OCI-LY7 (cell line): Measurements from ENCODE around the gene CLEC16A. TPM values are rescaled to one million over a fixed set of nuclear protein-coding genes. Genes with fewer than 3 reads are reported as not detected.

Experiments used
- BruUV-seq: library from RNA; stranded (reverse); fragments of 400-500 nt; replicated peaks from 2 replicates; lab custom pipeline; 2021; lab: Mats Ljungman, UMichigan
- CTCF ChIA-PET: fragments of 300-600 bp; sonication (Branson Sonifier 250); formaldehyde crosslinking; loops from one replicate; lab custom pipeline; 2022; ENCODE audit warnings: antibody characterized with exemption; ENCODE audit not compliant: unreplicated experiment; lab: Charles Lee
- POLR2A ChIA-PET: fragments of 300-600 bp; sonication (Branson Sonifier 250); formaldehyde crosslinking; loops from one replicate; lab custom pipeline; 2022; ENCODE audit warnings: antibody characterized with exemption; lab: Charles Lee
- DNase-seq: peaks from one replicate; pipeline ENCODE4 v3.0.0-alpha.2; 2015; ENCODE audit warnings: low spot score
- H2AFZ ChIP-seq: fragments of 200-600 bp; sonication (generic), shearing (Covaris generic); 2 replicates; pipeline ENCODE4 v1.6.1; 2014; ENCODE audit warnings: mild to moderate bottlenecking, antibody characterized with exemption, low read length, moderate library complexity
- H3K27ac ChIP-seq: fragments of 200-600 bp; sonication (generic); 2 replicates; pipeline ENCODE4 v1.5.1; 2014; ENCODE audit warnings: mixed run types, low read depth, mild to moderate bottlenecking, moderate library complexity, low read length, inconsistent platforms; ENCODE audit not compliant: poor library complexity, severe bottlenecking
- H3K36me3 ChIP-seq: fragments of 200-600 bp; sonication (generic); 2 replicates; pipeline ENCODE4 v1.6.1; 2014; ENCODE audit warnings: mild to moderate bottlenecking, antibody characterized with exemption, low read length, moderate library complexity, mixed read lengths; ENCODE audit not compliant: insufficient read depth
- H3K4me1 ChIP-seq: fragments of 200-600 bp; sonication (generic); 2 replicates; pipeline ENCODE4 v1.5.1; 2014; ENCODE audit warnings: mild to moderate bottlenecking, low read length; ENCODE audit not compliant: insufficient read depth, poor library complexity, severe bottlenecking
- H3K4me2 ChIP-seq: fragments of 200-600 bp; sonication (generic); 2 replicates; pipeline ENCODE4 v1.6.1; 2014; ENCODE audit warnings: mild to moderate bottlenecking, low read length
- H3K4me3 ChIP-seq: fragments of 200-600 bp; sonication (generic); 2 replicates; pipeline ENCODE4 v1.5.1; 2014; ENCODE audit warnings: mild to moderate bottlenecking, low read depth, low read length; ENCODE audit not compliant: poor library complexity, severe bottlenecking
- H3K79me2 ChIP-seq: fragments of 200-600 bp; sonication (generic); 2 replicates; pipeline ENCODE4 v1.6.1; 2016; ENCODE audit warnings: low read depth, mild to moderate bottlenecking, low read length, moderate library complexity, mixed read lengths; ENCODE audit not compliant: insufficient read depth
- H3K9me2 ChIP-seq: fragments of 200-600 bp; sonication (generic); 2 replicates; pipeline ENCODE4 v1.6.1; 2016; ENCODE audit warnings: mild to moderate bottlenecking, low read length, mixed read lengths; ENCODE audit not compliant: insufficient read depth
- H3K9me3 ChIP-seq: fragments of 200-600 bp; sonication (generic); 2 replicates; pipeline ENCODE4 v1.6.1; 2014; ENCODE audit warnings: mild to moderate bottlenecking, mixed run types, low read length, mixed read lengths
- H4K20me1 ChIP-seq: fragments of 200-600 bp; sonication (generic); 2 replicates; pipeline ENCODE4 v1.6.1; 2014; ENCODE audit warnings: mild to moderate bottlenecking, antibody characterized with exemption, low read length, moderate library complexity, mixed read lengths; ENCODE audit not compliant: insufficient read depth
- EZH2phosphoT487 ChIP-seq: fragments of 200-600 bp; sonication (generic); IDR thresholded peaks from 2 replicates; pipeline ENCODE4 v1.6.1; 2018; ENCODE audit warnings: low read depth, borderline replicate concordance, mild to moderate bottlenecking, mixed run types, antibody characterized with exemption, low read length, moderate library complexity, mixed read lengths
- intact Hi-C: fragments of 100-400 bp; cut with micrococcal nuclease; formaldehyde crosslinking; loops from one replicate; pipeline ENCODE4 v1.10.0; 2022; ENCODE audit not compliant: unreplicated experiment
- total RNA-seq, 2 experiments: library from RNA; depleted of rRNA in 1 of 2; stranded (reverse); fragments of >200 nt in 1 of 2; shearing (Covaris generic) in 1 of 2; gene quantifications; 2 replicates each; pipeline ENCODE4 v1.2.3, GENCODE V29; 2014 to 2022
- TF ChIP-seq, protein P1 (sequence below): fragments of 200-600 bp; sonication (generic); conservative IDR thresholded peaks from 2 replicates; pipeline ENCODE4 v1.5.1; 2014; ENCODE audit warnings: mild to moderate bottlenecking, antibody characterized with exemption, low read length, moderate library complexity, mixed read lengths

The CLEC16A gene
- total RNA-seq, 2 experiments from 2014 or later, result 26.2 to 50.9 TPM

DNA sequence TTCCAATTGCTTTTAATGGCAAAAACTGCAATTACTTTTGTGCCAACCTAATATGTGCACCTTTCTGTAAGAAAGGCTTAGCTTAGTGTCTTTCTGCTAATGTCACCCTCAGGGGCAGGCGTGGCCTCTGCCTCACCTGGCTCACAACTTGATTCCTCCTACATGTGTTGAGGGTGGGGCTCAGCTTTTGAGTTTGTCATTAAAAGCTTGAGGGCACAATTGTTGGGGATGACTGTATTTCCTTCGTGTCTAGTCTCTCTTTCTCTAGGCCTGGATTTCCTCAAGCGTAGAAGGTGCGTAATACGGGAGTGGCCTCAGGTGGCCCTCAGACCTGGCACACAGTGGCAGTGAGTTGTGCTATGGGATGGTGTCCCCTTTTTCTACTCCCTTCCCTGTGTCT, 94.4 kb downstream of the CLEC16A start:
- TF ChIP-seq, protein P1, sequence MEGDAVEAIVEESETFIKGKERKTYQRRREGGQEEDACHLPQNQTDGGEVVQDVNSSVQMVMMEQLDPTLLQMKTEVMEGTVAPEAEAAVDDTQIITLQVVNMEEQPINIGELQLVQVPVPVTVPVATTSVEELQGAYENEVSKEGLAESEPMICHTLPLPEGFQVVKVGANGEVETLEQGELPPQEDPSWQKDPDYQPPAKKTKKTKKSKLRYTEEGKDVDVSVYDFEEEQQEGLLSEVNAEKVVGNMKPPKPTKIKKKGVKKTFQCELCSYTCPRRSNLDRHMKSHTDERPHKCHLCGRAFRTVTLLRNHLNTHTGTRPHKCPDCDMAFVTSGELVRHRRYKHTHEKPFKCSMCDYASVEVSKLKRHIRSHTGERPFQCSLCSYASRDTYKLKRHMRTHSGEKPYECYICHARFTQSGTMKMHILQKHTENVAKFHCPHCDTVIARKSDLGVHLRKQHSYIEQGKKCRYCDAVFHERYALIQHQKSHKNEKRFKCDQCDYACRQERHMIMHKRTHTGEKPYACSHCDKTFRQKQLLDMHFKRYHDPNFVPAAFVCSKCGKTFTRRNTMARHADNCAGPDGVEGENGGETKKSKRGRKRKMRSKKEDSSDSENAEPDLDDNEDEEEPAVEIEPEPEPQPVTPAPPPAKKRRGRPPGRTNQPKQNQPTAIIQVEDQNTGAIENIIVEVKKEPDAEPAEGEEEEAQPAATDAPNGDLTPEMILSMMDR, result no peak
- TF ChIP-seq EZH2phosphoT487, result no peak
- peaks cover 59% of the 10 kb centered on the region for H3K36me3 ChIP-seq
- no TSS peak for BruUV-seq
- no peaks in the 10 kb centered on the region for H3K79me2 ChIP-seq
- H3K27ac ChIP-seq, result no peak overlapping the region
- H3K9me2 ChIP-seq, result no peaks in the 10 kb centered on the region
- H4K20me1 ChIP-seq, result no peaks in the 10 kb centered on the region
- intact Hi-C loops, result no loop called here
- H3K9me3 ChIP-seq, result no peaks in the 10 kb centered on the region
- H2AFZ ChIP-seq, result no peak overlapping the region
- DNase-seq, result no peak
- ChIA-PET CTCF (interaction anchor here (0.6 kb wide), 1 partner anchor 668 kb away, joined by 3 read pairs; no protein-coding TSS in a partner anchor), POLR2A (no interaction called here)
- no peaks in the 10 kb centered on the region for H3K4me1 ChIP-seq
- no peak overlapping the region for H3K4me3 ChIP-seq
- H3K4me2 ChIP-seq, result no peak overlapping the region

DNA sequence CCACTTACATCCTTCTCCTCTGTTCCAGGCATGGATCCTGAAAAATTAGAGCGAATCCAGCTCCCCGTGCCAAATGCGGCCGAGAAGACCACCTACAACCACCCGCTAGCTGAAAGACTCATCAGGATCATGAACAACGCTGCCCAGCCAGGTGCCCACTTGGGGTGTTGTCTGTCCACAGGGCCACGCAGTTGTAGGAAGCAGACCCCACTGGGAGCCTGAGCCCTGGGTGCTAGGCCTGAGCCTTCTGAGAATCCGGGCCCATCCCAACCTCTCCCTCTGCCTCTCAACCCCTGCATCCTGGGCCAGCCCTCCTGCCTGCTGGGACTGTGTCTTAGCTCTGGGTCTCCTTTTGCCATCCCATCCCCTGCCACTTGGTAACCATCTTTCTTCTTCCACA, 95.4 kb downstream of the CLEC16A start:
- no peaks in the 10 kb centered on the region for H3K4me1 ChIP-seq
- no TSS peak for BruUV-seq
- no peaks in the 10 kb centered on the region for H3K9me2 ChIP-seq
- ChIA-PET CTCF (no interaction called here), POLR2A (no interaction called here)
- H3K79me2 ChIP-seq, result no peaks in the 10 kb centered on the region
- intact Hi-C loops, result no loop called here
- H3K4me3 ChIP-seq, result no peak overlapping the region
- DNase-seq, result no peak
- no peak for TF ChIP-seq EZH2phosphoT487
- TF ChIP-seq, protein P1, result no peak
- H3K9me3 ChIP-seq, result no peaks in the 10 kb centered on the region
- no peak overlapping the region for H3K4me2 ChIP-seq
- no peaks in the 10 kb centered on the region for H4K20me1 ChIP-seq
- peaks cover 56% of the 10 kb centered on the region for H3K36me3 ChIP-seq
- H2AFZ ChIP-seq, result no peak overlapping the region
- H3K27ac ChIP-seq, result no peak overlapping the region

DNA sequence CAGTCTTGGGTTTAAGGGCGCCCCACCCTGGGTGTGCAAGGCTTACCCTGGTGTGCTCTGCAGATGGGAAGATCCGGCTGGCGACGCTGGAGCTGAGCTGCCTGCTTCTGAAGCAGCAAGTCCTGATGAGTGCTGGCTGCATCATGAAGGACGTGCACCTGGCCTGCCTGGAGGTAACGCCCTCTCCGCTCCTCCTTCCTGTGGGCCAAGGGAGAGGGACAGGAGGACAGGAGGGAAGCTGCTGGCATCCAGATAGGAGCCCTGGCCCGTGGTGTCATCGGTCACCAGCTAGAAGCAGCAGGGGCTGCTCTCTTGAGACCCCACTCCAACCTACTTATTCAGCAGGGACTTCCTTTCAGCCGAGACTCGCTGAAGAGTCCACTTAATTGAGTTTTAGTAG, 97.8 kb downstream of the CLEC16A start:
- no TSS peak for BruUV-seq
- H3K27ac ChIP-seq, result no peak overlapping the region
- no peak overlapping the region for H3K4me2 ChIP-seq
- H3K9me3 ChIP-seq, result no peaks in the 10 kb centered on the region
- H3K4me3 ChIP-seq, result no peak overlapping the region
- no peaks in the 10 kb centered on the region for H4K20me1 ChIP-seq
- DNase-seq, result no peak
- H3K9me2 ChIP-seq, result no peaks in the 10 kb centered on the region
- POLR2A ChIA-PET, result no interaction called here
- TF ChIP-seq, protein P1, result no peak
- TF ChIP-seq EZH2phosphoT487, result no peak
- H3K4me1 ChIP-seq, result no peaks in the 10 kb centered on the region
- no peak overlapping the region for H2AFZ ChIP-seq
- intact Hi-C loops, result no loop called here
- CTCF ChIA-PET, result no interaction called here
- peaks cover 60% of the 10 kb centered on the region for H3K36me3 ChIP-seq
- no peaks in the 10 kb centered on the region for H3K79me2 ChIP-seq
